Endometrial microvascular endothelial cells (primary cell): ENCODE measurements around the gene CTSA. TPM values are rescaled to one million over a fixed set of nuclear protein-coding genes. Genes with fewer than 3 reads are reported as not detected.
"Not testable (repeated sequence)": the region's sequence is repeated elsewhere in the genome, so short reads cannot be mapped to it uniquely, and the experiment has no call there.

ENCODE experiments used
- in situ Hi-C: cut with HindIII; loops from 2 replicates; pipeline ENCODE4 v1.10.0; 2017; ENCODE audit warnings: low sequenced_read_pairs, low pct_unique_long_range_greater_than_20kb; ENCODE audit errors: inconsistent ontology term
- total RNA-seq: library from RNA; depleted of rRNA; stranded (reverse); fragments of >200 nt; gene quantifications from one replicate; pipeline ENCODE4 v1.2.3, GENCODE V29; 2015; ENCODE audit errors: inconsistent ontology term

Gene CTSA
- total RNA-seq, 1 donor from 2014 or later, result 113 TPM

GRCh38 chr20:45863543-45864470 lies 27.3 kb upstream of the CTSA start:
- in situ Hi-C loops, result no loop called here

GRCh38 chr20:45866454-45866853 lies 24.7 kb upstream of the CTSA start:
- in situ Hi-C loops, result no loop called here

GRCh38 chr20:45867136-45867818 lies 23.9 kb upstream of the CTSA start:
- in situ Hi-C loops, result no loop called here

- in situ Hi-C loops, result no loop called here
These were observed 23.3 kb upstream of the CTSA start for GRCh38 chr20:45867819-45868176.

GRCh38 chr20:45872626-45873025 lies 18.5 kb upstream of the CTSA start:
- in situ Hi-C loops, result no loop called here

- in situ Hi-C loops, result no loop called here
These were observed 17.6 kb upstream of the CTSA start for GRCh38 chr20:45873409-45874103.

GRCh38 chr20:45874104-45874481 lies 17.0 kb upstream of the CTSA start:
- in situ Hi-C loops, result not testable (repeated sequence)

GRCh38 chr20:45874576-45874975 lies 16.6 kb upstream of the CTSA start:
- in situ Hi-C loops, result no loop called here

- in situ Hi-C loops, result no loop called here
These were observed 12.9 kb upstream of the CTSA start for GRCh38 chr20:45878076-45878761.

- in situ Hi-C loops, result no loop called here
These were observed 9.9 kb upstream of the CTSA start, which contains the start of gene ZSWIM1 for GRCh38 chr20:45880988-45881788. Gene ZSWIM1 (plus strand): TSS chr20:45881227. CDS start chr20:45882593, 1,366 bp downstream.

- in situ Hi-C loops, result no loop called here
These were observed 8.6 kb upstream of the CTSA start for GRCh38 chr20:45882469-45883099.

GRCh38 chr20:45883100-45883469 lies 8.1 kb upstream of the CTSA start:
- in situ Hi-C loops, result no loop called here

GRCh38 chr20:45886590-45887345 lies 4.4 kb upstream of the CTSA start:
- in situ Hi-C loops, result no loop called here

- in situ Hi-C loops, result no loop called here
These were observed 3.8 kb upstream of the CTSA start, which contains the start of gene SPATA25 for GRCh38 chr20:45887346-45887715. Gene SPATA25 (minus strand): TSS chr20:45887622. CDS start chr20:45887590, 32 bp downstream.

GRCh38 chr20:45888681-45889080 lies 2.5 kb upstream of the CTSA start:
- in situ Hi-C loops, result no loop called here

- in situ Hi-C loops, result no loop called here
These were observed 804 bp upstream of the CTSA start for GRCh38 chr20:45890077-45890984.
